TTC549 (cell line): Measurements from ENCODE around the gene LINC00632.
"Not testable (repeated sequence)": the region's sequence is repeated elsewhere in the genome, so short reads cannot be mapped to it uniquely, and the experiment has no call there.

Source experiments
- FAIRE-seq: peaks from 2 replicates; lab custom pipeline; 2012; peaks lifted over from hg19 to GRCh38; lab: Jason Lieb, UNC

LINC00632 gene

DNA sequence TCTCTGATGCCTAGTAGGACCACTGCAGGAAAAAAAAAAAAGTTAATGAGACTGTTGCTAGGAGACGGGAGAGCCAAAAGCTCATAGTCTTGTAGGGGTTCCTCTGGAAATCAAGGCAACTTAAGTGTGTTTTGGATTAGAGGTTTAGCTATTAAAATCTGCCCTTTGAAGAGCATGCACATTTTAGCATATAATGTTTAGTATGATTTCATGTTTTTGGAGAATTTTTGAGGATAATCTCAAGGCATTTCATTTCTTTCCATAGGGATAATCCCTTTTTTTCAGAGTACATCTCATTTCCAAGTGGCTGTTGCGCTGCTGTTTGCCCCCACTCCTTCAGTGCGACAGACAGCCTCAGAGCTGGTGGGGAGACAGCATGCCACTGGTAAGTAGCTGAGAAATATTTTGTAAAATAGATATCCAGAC lies at the start of gene LINC00632:
Gene LINC00632, plus strand, starts transcription at position 339 of the 426 bp plus-strand sequence.
- no peak for FAIRE-seq

- FAIRE-seq: no peak
Measured at GRCh38 chrX:140661643-140662042, 47.9 kb upstream of the LINC00632 start.

- FAIRE-seq: peak; percentile 13
Measured at GRCh38 chrX:140664939-140665338, 44.6 kb upstream of the LINC00632 start.

- FAIRE-seq: no peak
Measured at GRCh38 chrX:140672840-140673731, 36.5 kb upstream of the LINC00632 start.

GRCh38 chrX:140687706-140688105 lies 21.9 kb upstream of the LINC00632 start:
- no peak for FAIRE-seq

GRCh38 chrX:140691596-140691995 lies 18.0 kb upstream of the LINC00632 start:
- FAIRE-seq: not testable (repeated sequence)

GRCh38 chrX:140697618-140698017 lies 11.9 kb upstream of the LINC00632 start:
- FAIRE-seq: no peak

- FAIRE-seq: no peak
Measured at GRCh38 chrX:140701480-140701879, 8.1 kb upstream of the LINC00632 start.

- FAIRE-seq: no peak
Measured at GRCh38 chrX:140710710-140711109, 1.2 kb downstream of the LINC00632 start.

DNA sequence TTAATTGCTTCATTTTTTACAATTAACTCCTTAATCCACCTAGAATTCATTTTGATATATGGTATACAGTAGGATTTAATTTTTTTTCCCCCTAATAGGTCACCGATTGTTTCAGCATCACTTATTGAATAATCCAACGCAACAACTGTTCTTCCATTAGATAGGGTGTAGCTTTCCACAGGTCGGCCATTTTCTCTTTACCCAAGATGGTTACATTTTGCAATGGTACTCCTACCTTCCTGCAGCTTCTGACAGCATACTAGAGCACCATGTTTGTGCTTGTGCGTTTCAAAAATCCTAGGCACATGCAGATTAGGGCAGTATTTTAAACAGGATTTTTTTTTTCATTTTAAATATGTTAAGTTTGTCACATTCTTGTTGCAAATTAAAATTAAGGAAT lies 2.3 kb downstream of the LINC00632 start:
- no peak for FAIRE-seq

DNA sequence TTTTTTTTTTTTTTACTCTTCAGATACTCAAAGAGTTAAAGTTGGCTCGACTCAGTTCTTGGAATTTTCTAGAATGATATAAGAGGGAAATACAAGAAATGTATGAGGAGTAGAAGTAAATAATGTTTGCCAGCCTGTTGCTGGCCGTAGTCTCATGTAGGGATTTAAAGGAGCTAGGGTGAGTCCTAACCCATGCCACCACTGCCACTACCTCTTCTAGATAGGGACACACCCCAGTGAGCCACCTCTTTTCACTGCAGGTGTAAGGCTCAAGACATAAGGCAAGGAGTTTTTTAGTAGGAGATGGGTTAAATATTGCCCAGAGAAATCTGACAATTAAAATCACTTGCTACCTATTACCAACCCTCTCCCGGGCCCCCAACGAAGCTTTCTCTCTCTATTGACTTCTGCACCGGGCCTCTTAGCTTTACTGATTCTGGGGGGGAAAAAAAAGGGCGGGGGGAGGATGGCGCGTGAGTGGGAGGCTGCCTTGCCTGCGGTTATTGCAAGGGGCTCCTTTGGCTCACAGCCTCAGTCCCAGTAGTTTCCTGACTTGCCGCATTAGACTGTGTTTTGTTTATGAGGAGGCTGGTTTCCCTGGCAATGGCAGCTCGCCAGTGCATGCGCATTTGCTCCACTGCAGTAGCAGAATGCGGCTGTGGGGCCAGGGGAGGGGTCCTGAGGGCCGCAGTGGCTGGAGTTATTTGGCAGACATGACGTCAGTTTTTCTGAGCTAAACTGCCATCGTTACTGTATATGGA lies 3.0 kb downstream of the LINC00632 start:
- FAIRE-seq: no peak

- FAIRE-seq: no peak
Measured at GRCh38 chrX:140713174-140713539, 3.6 kb downstream of the LINC00632 start.

DNA sequence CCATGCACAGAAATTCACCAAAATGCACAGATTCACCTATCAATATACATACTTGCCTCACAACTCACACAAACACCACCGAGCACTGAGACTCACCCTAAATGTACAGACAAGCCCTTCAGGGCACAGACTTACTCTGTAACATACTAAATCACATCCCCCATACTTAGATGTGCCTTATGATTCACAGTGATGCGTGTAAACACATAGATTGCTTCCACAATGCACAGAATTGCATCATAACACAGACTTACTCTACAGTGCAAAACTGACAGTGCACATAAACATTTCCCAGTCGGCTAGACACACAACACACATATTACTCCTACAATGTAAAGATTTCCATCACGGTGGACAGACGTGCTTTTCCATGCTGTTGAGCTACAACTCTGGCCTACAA lies 6.2 kb downstream of the LINC00632 start:
- FAIRE-seq: no peak

GRCh38 chrX:140723121-140723715 lies 13.7 kb downstream of the LINC00632 start:
- no peak for FAIRE-seq

DNA sequence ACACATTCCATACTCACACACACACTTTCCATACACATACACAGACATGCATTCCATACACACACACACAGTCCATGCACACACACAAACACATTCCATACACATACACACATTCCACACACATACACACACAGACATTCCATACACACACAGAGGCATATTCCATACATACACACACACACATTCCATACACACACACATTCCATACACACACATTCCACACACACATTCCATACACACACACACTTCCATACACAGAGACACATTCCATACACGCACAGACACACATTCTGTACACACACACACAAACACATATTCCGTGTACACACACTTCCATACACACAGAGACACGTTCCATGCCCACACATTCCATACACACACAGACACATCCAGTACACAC lies 14.8 kb downstream of the LINC00632 start:
- FAIRE-seq: no peak

DNA sequence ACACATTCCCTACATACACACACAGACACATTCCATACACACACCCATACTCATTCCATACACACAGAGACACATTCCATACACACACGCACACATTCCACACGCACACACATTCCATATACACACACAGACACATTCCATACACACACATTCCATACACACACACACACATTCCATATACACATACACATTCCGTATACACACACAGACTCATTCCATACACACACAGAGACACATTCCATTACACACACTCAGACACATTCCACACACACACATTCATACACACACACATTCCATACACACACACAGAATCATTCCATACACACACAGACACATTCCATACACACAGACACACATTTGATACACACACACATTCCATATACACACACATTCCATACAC lies 15.2 kb downstream of the LINC00632 start:
- no peak for FAIRE-seq

DNA sequence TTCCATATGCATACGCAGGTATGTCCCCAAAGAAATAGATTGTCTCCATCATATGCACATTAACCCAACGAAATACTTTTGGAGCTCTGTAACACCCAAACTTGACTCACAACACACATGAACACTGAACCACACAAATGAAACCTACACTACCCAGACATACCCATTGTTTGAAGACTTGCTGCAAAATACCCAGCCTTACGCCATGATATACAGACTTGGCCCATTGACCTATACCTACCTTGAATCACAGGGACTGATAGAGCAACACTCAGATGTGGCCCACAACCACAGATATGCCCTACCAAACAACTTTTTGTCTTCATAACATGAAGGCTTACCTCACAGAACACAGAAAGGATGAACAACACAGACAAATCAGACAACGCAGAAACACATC lies 15.9 kb downstream of the LINC00632 start:
- FAIRE-seq: no peak

GRCh38 chrX:140733766-140734342 lies 24.3 kb downstream of the LINC00632 start:
- FAIRE-seq: peak; percentile 70

GRCh38 chrX:140744085-140744484 lies 34.5 kb downstream of the LINC00632 start:
- no peak for FAIRE-seq

DNA sequence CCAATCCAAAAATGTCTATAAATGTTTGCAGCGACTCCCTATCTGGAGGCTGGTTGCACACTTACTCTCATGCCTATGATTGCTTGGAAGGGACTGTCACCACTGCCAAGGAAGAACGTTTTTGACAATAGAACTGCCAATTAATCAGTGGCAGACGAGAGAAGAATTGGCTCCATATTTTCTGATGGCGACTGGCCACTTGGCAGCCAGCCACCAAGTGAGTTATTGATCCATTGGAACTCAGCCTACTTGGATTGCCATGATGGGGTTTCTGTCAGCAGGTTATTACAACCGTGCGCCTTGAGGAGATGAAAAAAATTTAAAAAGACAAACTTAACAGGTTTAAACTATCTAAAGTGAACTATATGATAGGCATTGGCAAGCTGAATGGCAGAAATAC lies 47.4 kb downstream of the LINC00632 start:
- no peak for FAIRE-seq

- no peak for FAIRE-seq
Measured at GRCh38 chrX:140762061-140762460, 52.5 kb downstream of the LINC00632 start.

- no peak for FAIRE-seq
Measured at GRCh38 chrX:140764401-140764919, 54.9 kb downstream of the LINC00632 start.
